ENCODE measurements around the gene ANKRD65.

DNA sequence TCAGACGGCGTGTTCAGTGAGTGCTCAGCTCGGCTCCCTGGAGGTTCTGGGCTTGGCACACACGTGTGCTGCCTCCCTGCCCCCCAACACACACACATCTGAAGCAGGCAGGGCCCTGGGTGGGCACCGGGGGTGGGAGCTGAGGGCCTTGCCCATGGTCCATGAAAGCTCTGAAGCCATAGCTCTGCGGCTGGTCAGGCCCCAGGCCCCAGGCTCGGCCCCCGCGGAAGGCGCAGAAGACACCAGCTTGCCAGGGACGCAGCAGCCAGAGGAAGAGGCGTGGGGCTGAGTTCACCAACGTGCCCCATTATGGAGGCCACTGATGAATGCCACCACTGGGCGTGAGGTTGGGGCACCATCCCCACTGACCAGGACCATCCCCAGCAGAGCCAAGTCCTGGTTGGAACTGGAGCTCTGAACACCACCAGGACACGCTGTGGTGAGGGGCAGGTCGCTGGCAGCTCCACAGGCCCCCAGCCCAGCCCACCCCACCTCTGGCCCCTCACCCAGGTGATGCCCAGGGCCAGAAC lies 50.2 kb downstream of the ANKRD65 start:
- TF ChIP-seq CTCF (IDR thresholded peaks at IDR 0.05) (no peak), POLR2A (IDR thresholded peaks at IDR 0.05) (no peak), EP300 (IDR thresholded peaks at IDR 0.05) (no peak)
